OCI-LY7 (cell line): ENCODE data around the gene RNF166.

Source experiments
- EZH2phosphoT487 ChIP-seq: fragments of 200-600 bp; sonication (generic); IDR thresholded peaks from 2 replicates; pipeline ENCODE4 v1.6.1; 2018; ENCODE audit warnings: low read depth, borderline replicate concordance, mild to moderate bottlenecking, mixed run types, antibody characterized with exemption, low read length, moderate library complexity, mixed read lengths
- TF ChIP-seq, protein P1 (sequence below): fragments of 200-600 bp; sonication (generic); conservative IDR thresholded peaks from 2 replicates; pipeline ENCODE4 v1.5.1; 2014; ENCODE audit warnings: mild to moderate bottlenecking, antibody characterized with exemption, low read length, moderate library complexity, mixed read lengths

- TF ChIP-seq, protein P1, sequence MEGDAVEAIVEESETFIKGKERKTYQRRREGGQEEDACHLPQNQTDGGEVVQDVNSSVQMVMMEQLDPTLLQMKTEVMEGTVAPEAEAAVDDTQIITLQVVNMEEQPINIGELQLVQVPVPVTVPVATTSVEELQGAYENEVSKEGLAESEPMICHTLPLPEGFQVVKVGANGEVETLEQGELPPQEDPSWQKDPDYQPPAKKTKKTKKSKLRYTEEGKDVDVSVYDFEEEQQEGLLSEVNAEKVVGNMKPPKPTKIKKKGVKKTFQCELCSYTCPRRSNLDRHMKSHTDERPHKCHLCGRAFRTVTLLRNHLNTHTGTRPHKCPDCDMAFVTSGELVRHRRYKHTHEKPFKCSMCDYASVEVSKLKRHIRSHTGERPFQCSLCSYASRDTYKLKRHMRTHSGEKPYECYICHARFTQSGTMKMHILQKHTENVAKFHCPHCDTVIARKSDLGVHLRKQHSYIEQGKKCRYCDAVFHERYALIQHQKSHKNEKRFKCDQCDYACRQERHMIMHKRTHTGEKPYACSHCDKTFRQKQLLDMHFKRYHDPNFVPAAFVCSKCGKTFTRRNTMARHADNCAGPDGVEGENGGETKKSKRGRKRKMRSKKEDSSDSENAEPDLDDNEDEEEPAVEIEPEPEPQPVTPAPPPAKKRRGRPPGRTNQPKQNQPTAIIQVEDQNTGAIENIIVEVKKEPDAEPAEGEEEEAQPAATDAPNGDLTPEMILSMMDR = no peak
- TF ChIP-seq EZH2phosphoT487 = no peak
Measured at GRCh38 chr16:88665148-88665547, 41.1 kb downstream of the RNF166 start.
